Spleen (tissue), 7 donors: ENCODE data around the gene PALLD.

ENCODE experiments used
- CTCF ChIP-seq, 11 experiments: fragments of 200-600 bp in 7 of 11; fragments of 450-650 bp in 4 of 11; sonication (generic) in 4 of 11; IDR thresholded peaks in 8 of 11; conservative IDR thresholded peaks in 3 of 11; 1 replicate in 7 of 11; 2 replicates in 4 of 11; pipeline versions ENCODE4 v1.4.0 to v1.8.0; 2016 to 2021; ENCODE audit warnings: antibody characterized with exemption in 11 of 11, inconsistent platforms in 4 of 11, mild to moderate bottlenecking in 1 of 11
- POLR2A ChIP-seq, 3 donors: fragments of 450-650 bp; IDR thresholded peaks; one replicate each; pipeline ENCODE4 v1.5.1; 2017; ENCODE audit warnings: antibody characterized with exemption in 3 of 3, mild to moderate bottlenecking in 1 of 3
- POLR2AphosphoS5 ChIP-seq, 3 donors: sonication (generic); formaldehyde crosslinking; IDR thresholded peaks; one replicate each; pipeline ENCODE4 v1.5.1; 2017; ENCODE audit warnings: antibody characterized with exemption in 3 of 3
- donor health status: DM: no; HTN: no; CAD: no; lungs with moderate emphysema.
- donor health status: DM: no; HTN: no; CAD: no.
- donor health status: DM: no; HTN: no; CAD: no.

DNA sequence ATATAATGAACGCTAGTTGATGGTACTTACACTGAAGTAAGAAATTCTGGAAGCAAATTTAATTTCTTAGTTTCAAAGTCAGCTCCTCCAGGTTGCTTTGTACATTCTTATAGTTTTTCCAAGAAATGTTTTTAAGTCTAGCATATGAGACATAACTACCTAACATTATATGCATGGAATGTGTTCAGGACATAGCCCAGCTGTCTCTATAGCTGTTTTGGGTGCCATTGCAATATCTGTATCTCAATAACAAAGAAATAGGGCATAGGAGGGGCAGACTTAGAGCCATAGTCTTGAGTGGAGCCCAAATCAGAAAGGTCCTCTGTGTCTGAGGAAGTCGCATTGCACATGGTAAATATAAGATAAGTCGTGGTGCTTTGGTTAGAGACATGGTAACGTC is 369.8 kb downstream of the PALLD start:
- no peak for TF ChIP-seq CTCF (IDR thresholded peaks at IDR 0.05 in 8 of 11, conservative IDR thresholded peaks at IDR 0.05 in 3 of 11)
- TF ChIP-seq POLR2A (IDR thresholded peaks at IDR 0.05): no peak
- no peak for TF ChIP-seq POLR2AphosphoS5 (IDR thresholded peaks at IDR 0.05)
